ENCODE results near the gene DKKL1. TPM values are rescaled to one million over a fixed set of nuclear protein-coding genes. Genes with fewer than 3 reads are reported as not detected.

DKKL1 gene
- polyA plus RNA-seq (2012; rRNA removed): 0.36 and 0.47 TPM in 2 replicates
- polyA plus RNA-seq (2012; cell fraction: cytosol; rRNA removed): 0.26 and 0.40 TPM in 2 replicates
- polyA plus RNA-seq (2012; cell fraction: nucleus; rRNA removed): 0.55 and 0.82 TPM in 2 replicates

- ChIA-PET POLR2A (no interaction called here), CTCF (interaction anchor here (0.8 to 1.2 kb wide), 2 partner anchors 13 to 79 kb away, joined by 3 read pairs; no protein-coding TSS in a partner anchor)
- peak; percentile 89 for DNase-seq
- Histone ChIP-seq H3K9me3 (no peaks in the 10 kb centered on the region), H3K4me1 (ENCODE audit: control insufficient read depth in 1 of 2, insufficient read depth in 2 of 2, low read depth in 1 of 2, low read length in 1 of 2) (no peaks in the 10 kb centered on the region; a peak in 1 of 4 replicates), H3K36me3 (replicated peaks in 1 of 2; ENCODE audit: control insufficient read depth in 1 of 2, insufficient read depth in 2 of 2, low read length in 1 of 2) (peaks cover 4 to 11% of the 10 kb centered on the region in 2 experiments), H3K9ac (peak within 1 kb of the TSS; percentile 99), H4K20me1 (ENCODE audit: insufficient read depth) (no peaks in the 10 kb centered on the region), H3K27ac (ENCODE audit: low read depth in 2 of 2, low read length in 1 of 2) (peak within 1 kb of the TSS; percentile 34 to 86), H3K9me2 (no peaks in the 10 kb centered on the region), H2AFZ (ENCODE audit: low read depth) (peak within 1 kb of the TSS; percentile 95), H3K79me2 (ENCODE audit: insufficient read depth) (peaks cover 36% of the 10 kb centered on the region), H3K27me3 (ENCODE audit: insufficient read depth) (no peaks in the 10 kb centered on the region), H3F3A (replicated peaks; ENCODE audit: insufficient read depth) (peaks cover 4% of the 10 kb centered on the region), H3K4me2 (peak within 1 kb of the TSS; percentile 94), H3K4me3 (ENCODE audit: low read depth in 2 of 2, low read length in 1 of 2) (peak within 1 kb of the TSS; percentile 64 to 91)
- 3% methylated on average over 42 of the region's 46 CpGs for WGBS (ENCODE audit: low lambda C conversion rate)
- peak; percentile 67; the same call in 1 of the 2 replicates for TF ChIP-seq POLR2AphosphoS5 (IDR thresholded peaks at IDR 0.05; ENCODE audit: low read depth, low read length)
- no peak for TF ChIP-seq GABPA (IDR thresholded peaks at IDR 0.05; ENCODE audit: low read depth)
- TF ChIP-seq MXI1 (IDR thresholded peaks at IDR 0.05; ENCODE audit: low read depth, low read length): peak; percentile 89
- no peak for TF ChIP-seq ZBTB33 (IDR thresholded peaks at IDR 0.05; ENCODE audit: borderline replicate concordance, low read depth)
- TF ChIP-seq RFX5 (IDR thresholded peaks at IDR 0.05; ENCODE audit: low read length): peak; percentile 61
- TF ChIP-seq FOXM1 (IDR thresholded peaks at IDR 0.05; ENCODE audit: low read depth): no peak
- TF ChIP-seq SMC3 (IDR thresholded peaks at IDR 0.05; ENCODE audit: low read depth, low read length): no peak
- TF ChIP-seq YY1 (IDR thresholded peaks at IDR 0.05; ENCODE audit: low read depth): no peak
- TF ChIP-seq CTCF (IDR thresholded peaks at IDR 0.05): peak; percentile 33
- TF ChIP-seq JUND (IDR thresholded peaks at IDR 0.05): no peak
- TF ChIP-seq MEF2A (IDR thresholded peaks at IDR 0.05; ENCODE audit: borderline replicate concordance, low read depth): no peak
- TF ChIP-seq RAD21 (IDR thresholded peaks at IDR 0.05; ENCODE audit: low read length): peak; percentile 30
- no peak for TF ChIP-seq REST (IDR thresholded peaks at IDR 0.05; ENCODE audit: low read depth, low read length)
- TF ChIP-seq TAF1 (IDR thresholded peaks at IDR 0.05; ENCODE audit: borderline replicate concordance, low read depth, low read length): 0 out of 2 replicates have a peak, but pooled peaks have one; percentile 9
- TF ChIP-seq MAX (IDR thresholded peaks at IDR 0.05; ENCODE audit: low read depth): peak; percentile 72; the same call in 1 of the 2 replicates
- TF ChIP-seq SIN3A (IDR thresholded peaks at IDR 0.05; ENCODE audit: borderline replicate concordance, low read depth, low read length): peak; percentile 39; the same call in 1 of the 2 replicates
Observed at GRCh38 chr19:49363268-49364082, at the start of gene DKKL1. Gene DKKL1 (plus strand): TSS chr19:49363877. CDS start chr19:49363999, 122 bp downstream.

Measured in SK-N-SH (cell line).